Spinal cord (tissue), 10 donors: ENCODE results near the gene FDXR. TPM values are rescaled to one million over a fixed set of nuclear protein-coding genes. Genes with fewer than 3 reads are reported as not detected.

Source experiments
- DNase-seq, 6 donors: peaks; one replicate each; pipeline versions ENCODE4 v3.0.0 to v3.0.0-alpha.2; 2013 to 2015; ENCODE audit warnings: low spot score in 6 of 6, low read depth in 4 of 6
- H3K27ac ChIP-seq: one replicate; pipeline ENCODE4 v1.5.1; 2013; ENCODE audit warnings: low read depth, low read length, control low read depth
- H3K27me3 ChIP-seq: one replicate; pipeline ENCODE4 v1.6.1; 2013; ENCODE audit warnings: low read length; ENCODE audit not compliant: control insufficient read depth, insufficient read depth
- H3K36me3 ChIP-seq: one replicate; pipeline ENCODE4 v1.6.1; 2013; ENCODE audit warnings: low read length; ENCODE audit not compliant: control insufficient read depth, insufficient read depth
- H3K4me1 ChIP-seq: one replicate; pipeline ENCODE4 v1.6.1; 2013; ENCODE audit warnings: low read length; ENCODE audit not compliant: control insufficient read depth, insufficient read depth
- H3K4me3 ChIP-seq: one replicate; pipeline ENCODE4 v1.5.1; 2013; ENCODE audit warnings: low read depth, low read length, control low read depth
- H3K9me3 ChIP-seq: one replicate; pipeline ENCODE4 v1.6.1; 2013; ENCODE audit warnings: low read length; ENCODE audit not compliant: control insufficient read depth, insufficient read depth
- WGBS: methylation state at CpG from one replicate; pipeline ENCODE4 v1.1.5; 2013; ENCODE audit warnings: missing lambda C conversion rate; ENCODE audit not compliant: insufficient coverage; 5-methylcytosine and 5-hydroxymethylcytosine counted together
- polyA plus RNA-seq, 2 donors: library from polyadenylated mRNA; unstranded; fragments of 120-200 nt; gene quantifications; one replicate each; pipeline ENCODE4 v1.2.1, GENCODE V29; 2013; ENCODE audit not compliant: insufficient read length in 2 of 2
- total RNA-seq, 2 donors: library from RNA; depleted of rRNA in 1 of 2; stranded (reverse); fragments of 120-200 nt in 1 of 2; fragments of >200 nt in 1 of 2; gene quantifications; one replicate each; pipeline versions ENCODE4 v1.2.3 to v1.2.4, GENCODE V29; 2013 to 2014
- donor health status: healthy.

The FDXR gene
- total and polyA plus RNA-seq, 4 donors, result 3.0 to 11.3 (median 8.6) TPM

- Histone ChIP-seq H3K9me3 (no peaks in the 10 kb centered on the region), H3K4me1 (peaks cover 17% of the 10 kb centered on the region), H3K27ac (no peak overlapping the region), H3K27me3 (peaks cover 17% of the 10 kb centered on the region), H3K4me3 (no peak overlapping the region), H3K36me3 (peaks cover 33% of the 10 kb centered on the region)
- WGBS, result 80% methylated on average over 17 of the region's 19 CpGs
- no peak for DNase-seq
Observed at GRCh38 chr17:74865504-74866197, 7.1 kb downstream of the FDXR start.

- Histone ChIP-seq H3K36me3 (peaks cover 31% of the 10 kb centered on the region), H3K27ac (no peak overlapping the region), H3K9me3 (no peaks in the 10 kb centered on the region), H3K4me1 (peaks cover 24% of the 10 kb centered on the region), H3K27me3 (peaks cover 24% of the 10 kb centered on the region), H3K4me3 (no peak overlapping the region)
- DNase-seq, result peak in 5 of 6 donors; percentile 57 to 91 (median 74)
- 23% methylated on average over 10 of the region's 11 CpGs for WGBS
Observed at GRCh38 chr17:74864866-74865395, 7.9 kb downstream of the FDXR start.

GRCh38 chr17:74864297-74864865 is 8.4 kb downstream of the FDXR start:
- Histone ChIP-seq H3K4me1 (peaks cover 29% of the 10 kb centered on the region), H3K9me3 (no peaks in the 10 kb centered on the region), H3K27me3 (peaks cover 28% of the 10 kb centered on the region), H3K36me3 (peaks cover 29% of the 10 kb centered on the region), H3K4me3 (no peak overlapping the region), H3K27ac (no peak overlapping the region)
- WGBS, result 94% methylated on average over 15 of the region's 15 CpGs
- no peak for DNase-seq

- Histone ChIP-seq H3K4me1 (peaks cover 35% of the 10 kb centered on the region), H3K4me3 (no peak overlapping the region), H3K27ac (no peak overlapping the region), H3K27me3 (peaks cover 36% of the 10 kb centered on the region), H3K36me3 (peaks cover 29% of the 10 kb centered on the region), H3K9me3 (no peaks in the 10 kb centered on the region)
- 87% methylated on average over 24 of the region's 25 CpGs for WGBS
- no peak for DNase-seq
Observed at GRCh38 chr17:74863420-74864296, 9.1 kb downstream of the FDXR start.

- 91% methylated on average over 4 of the region's 6 CpGs for WGBS
Observed at GRCh38 chr17:74862919-74863318, 9.9 kb downstream of the FDXR start.

GRCh38 chr17:74862108-74862901 is 10.5 kb downstream of the FDXR start:
- Histone ChIP-seq H3K4me3 (no peak overlapping the region), H3K9me3 (no peaks in the 10 kb centered on the region), H3K27me3 (peaks cover 49% of the 10 kb centered on the region), H3K4me1 (peaks cover 36% of the 10 kb centered on the region), H3K36me3 (peaks cover 29% of the 10 kb centered on the region), H3K27ac (no peak overlapping the region)
- peak in 2 of 6 donors; percentile 77 to 82 for DNase-seq
- 42% methylated on average over 17 of the region's 25 CpGs for WGBS

More at GRCh38 chr17:74862919-74863318, 9.9 kb downstream of the FDXR start:
- Histone ChIP-seq H3K9me3 (no peaks in the 10 kb centered on the region), H3K4me1 (peaks cover 36% of the 10 kb centered on the region), H3K27me3 (peaks cover 42% of the 10 kb centered on the region), H3K36me3 (peaks cover 29% of the 10 kb centered on the region), H3K27ac (no peak overlapping the region), H3K4me3 (no peak overlapping the region)
- DNase-seq, result no peak

GRCh38 chr17:74861662-74862107 is 11.1 kb downstream of the FDXR start:
- Histone ChIP-seq H3K4me3 (no peak overlapping the region), H3K36me3 (peaks cover 28% of the 10 kb centered on the region), H3K4me1 (peaks cover 36% of the 10 kb centered on the region), H3K27ac (no peak overlapping the region), H3K27me3 (peaks cover 55% of the 10 kb centered on the region), H3K9me3 (no peaks in the 10 kb centered on the region)
- DNase-seq, result no peak
- WGBS, result 7% methylated on average over 36 of the region's 36 CpGs

- Histone ChIP-seq H3K9me3 (no peaks in the 10 kb centered on the region), H3K27ac (no peak overlapping the region), H3K4me1 (peaks cover 37% of the 10 kb centered on the region), H3K27me3 (peaks cover 58% of the 10 kb centered on the region), H3K36me3 (peaks cover 22% of the 10 kb centered on the region), H3K4me3 (no peak overlapping the region)
- no peak for DNase-seq
- 1% methylated on average over 95 of the region's 96 CpGs for WGBS
Observed at GRCh38 chr17:74860872-74861661, 11.7 kb downstream of the FDXR start.
